ENCODE data around the gene ZNF724.

GRCh38 chr19:23286477-23286876 is 36.3 kb upstream of the ZNF724 start:
- TF ChIP-seq NR2C1 (IDR thresholded peaks at IDR 0.05): no peak
- TF ChIP-seq CBFB (IDR thresholded peaks at IDR 0.05; ENCODE audit: low read depth): no peak
- TF ChIP-seq, protein P1, sequence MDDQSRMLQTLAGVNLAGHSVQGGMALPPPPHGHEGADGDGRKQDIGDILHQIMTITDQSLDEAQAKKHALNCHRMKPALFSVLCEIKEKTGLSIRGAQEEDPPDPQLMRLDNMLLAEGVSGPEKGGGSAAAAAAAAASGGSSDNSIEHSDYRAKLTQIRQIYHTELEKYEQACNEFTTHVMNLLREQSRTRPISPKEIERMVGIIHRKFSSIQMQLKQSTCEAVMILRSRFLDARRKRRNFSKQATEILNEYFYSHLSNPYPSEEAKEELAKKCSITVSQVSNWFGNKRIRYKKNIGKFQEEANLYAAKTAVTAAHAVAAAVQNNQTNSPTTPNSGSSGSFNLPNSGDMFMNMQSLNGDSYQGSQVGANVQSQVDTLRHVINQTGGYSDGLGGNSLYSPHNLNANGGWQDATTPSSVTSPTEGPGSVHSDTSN (IDR thresholded peaks at IDR 0.05; ENCODE audit: insufficient replicate concordance, low read depth, low read length): no peak
- no peak for TF ChIP-seq GABPA (IDR thresholded peaks at IDR 0.05; ENCODE audit: low read depth)
- no peak for TF ChIP-seq CHD2 (IDR thresholded peaks at IDR 0.05; ENCODE audit: borderline replicate concordance, low read depth, low read length)
- TF ChIP-seq, protein P2, sequence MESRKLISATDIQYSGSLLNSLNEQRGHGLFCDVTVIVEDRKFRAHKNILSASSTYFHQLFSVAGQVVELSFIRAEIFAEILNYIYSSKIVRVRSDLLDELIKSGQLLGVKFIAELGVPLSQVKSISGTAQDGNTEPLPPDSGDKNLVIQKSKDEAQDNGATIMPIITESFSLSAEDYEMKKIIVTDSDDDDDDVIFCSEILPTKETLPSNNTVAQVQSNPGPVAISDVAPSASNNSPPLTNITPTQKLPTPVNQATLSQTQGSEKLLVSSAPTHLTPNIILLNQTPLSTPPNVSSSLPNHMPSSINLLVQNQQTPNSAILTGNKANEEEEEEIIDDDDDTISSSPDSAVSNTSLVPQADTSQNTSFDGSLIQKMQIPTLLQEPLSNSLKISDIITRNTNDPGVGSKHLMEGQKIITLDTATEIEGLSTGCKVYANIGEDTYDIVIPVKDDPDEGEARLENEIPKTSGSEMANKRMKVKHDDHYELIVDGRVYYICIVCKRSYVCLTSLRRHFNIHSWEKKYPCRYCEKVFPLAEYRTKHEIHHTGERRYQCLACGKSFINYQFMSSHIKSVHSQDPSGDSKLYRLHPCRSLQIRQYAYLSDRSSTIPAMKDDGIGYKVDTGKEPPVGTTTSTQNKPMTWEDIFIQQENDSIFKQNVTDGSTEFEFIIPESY (IDR thresholded peaks at IDR 0.05): no peak
- no peak for TF ChIP-seq MTA3 (IDR thresholded peaks at IDR 0.05; ENCODE audit: borderline replicate concordance, low read length)
- TF ChIP-seq, protein P3, sequence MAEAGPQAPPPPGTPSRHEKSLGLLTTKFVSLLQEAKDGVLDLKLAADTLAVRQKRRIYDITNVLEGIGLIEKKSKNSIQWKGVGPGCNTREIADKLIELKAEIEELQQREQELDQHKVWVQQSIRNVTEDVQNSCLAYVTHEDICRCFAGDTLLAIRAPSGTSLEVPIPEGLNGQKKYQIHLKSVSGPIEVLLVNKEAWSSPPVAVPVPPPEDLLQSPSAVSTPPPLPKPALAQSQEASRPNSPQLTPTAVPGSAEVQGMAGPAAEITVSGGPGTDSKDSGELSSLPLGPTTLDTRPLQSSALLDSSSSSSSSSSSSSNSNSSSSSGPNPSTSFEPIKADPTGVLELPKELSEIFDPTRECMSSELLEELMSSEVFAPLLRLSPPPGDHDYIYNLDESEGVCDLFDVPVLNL (IDR thresholded peaks at IDR 0.05; ENCODE audit: low read depth, low read length): no peak
- TF ChIP-seq CTCF (IDR thresholded peaks at IDR 0.05 in 2 of 3, conservative IDR thresholded peaks at IDR 0.05 in 1 of 3; ENCODE audit: control insufficient read depth in 2 of 3, extremely low read depth in 1 of 3, insufficient read depth in 1 of 3, low read depth in 3 of 3, low read length in 3 of 3): peak in 2 of 3 experiments; percentile 9 to 36; a peak in 2 of 6 replicates
- TF ChIP-seq TARDBP (IDR thresholded peaks at IDR 0.05; ENCODE audit: borderline replicate concordance): no peak
